Upper lobe of right lung (tissue), 1 donor: ENCODE measurements around the gene SRSF2. TPM values are rescaled to one million over a fixed set of nuclear protein-coding genes. Genes with fewer than 3 reads are reported as not detected.
A peak's percentile ranks its signal among the peaks of the same experiment; 100 is the strongest.
"Not testable (repeated sequence)": the region's sequence is repeated elsewhere in the genome, so short reads cannot be mapped to it uniquely, and the experiment has no call there.

ENCODE experiments used
- ATAC-seq: fragments of 200-7000 bp; cut with Tn5 transposase; one replicate; pipeline ENCODE4 v1.9.1; 2020; ENCODE audit warnings: mild to moderate bottlenecking, moderate library complexity
- DNase-seq: peaks from one replicate; pipeline ENCODE4 v3.0.0-alpha.2; 2020
- H3K27ac ChIP-seq: fragments of 200-600 bp; one replicate; pipeline ENCODE4 v1.8.0; 2022
- H3K27me3 ChIP-seq: fragments of 200-600 bp; one replicate; pipeline ENCODE4 v1.8.0; 2022; ENCODE audit warnings: mild to moderate bottlenecking
- H3K36me3 ChIP-seq: fragments of 200-600 bp; one replicate; pipeline ENCODE4 v1.8.0; 2022
- H3K4me1 ChIP-seq: fragments of 200-600 bp; one replicate; pipeline ENCODE4 v1.8.0; 2022
- H3K4me3 ChIP-seq: fragments of 200-600 bp; one replicate; pipeline ENCODE4 v1.8.0; 2022; ENCODE audit warnings: mild to moderate bottlenecking
- H3K9me3 ChIP-seq: fragments of 200-600 bp; one replicate; pipeline ENCODE4 v1.8.0; 2022
- intact Hi-C: fragments of 100-400 bp; cut with DNase I; formaldehyde crosslinking; loops from one replicate; pipeline ENCODE4 v1.11.0; 2022
- total RNA-seq: library from RNA; stranded (reverse); fragmentation: NEBNext Ultra II Directional; extraction: Animal tissue kit (Norgen Biotek cat#: 25700); gene quantifications from one replicate; pipeline ENCODE4 v1.2.1, GENCODE V29; 2021
- TF ChIP-seq, protein P1 (sequence below): fragments of 200-600 bp; IDR thresholded peaks from one replicate; pipeline ENCODE4 v1.8.0; 2022; ENCODE audit warnings: antibody characterized with exemption
- donor health status: DM: no; HTN: yes; CAD: no; lungs with severe emphysema.

SRSF2 gene
- total RNA-seq, 1 donor from 2014 or later = 145 TPM

DNA sequence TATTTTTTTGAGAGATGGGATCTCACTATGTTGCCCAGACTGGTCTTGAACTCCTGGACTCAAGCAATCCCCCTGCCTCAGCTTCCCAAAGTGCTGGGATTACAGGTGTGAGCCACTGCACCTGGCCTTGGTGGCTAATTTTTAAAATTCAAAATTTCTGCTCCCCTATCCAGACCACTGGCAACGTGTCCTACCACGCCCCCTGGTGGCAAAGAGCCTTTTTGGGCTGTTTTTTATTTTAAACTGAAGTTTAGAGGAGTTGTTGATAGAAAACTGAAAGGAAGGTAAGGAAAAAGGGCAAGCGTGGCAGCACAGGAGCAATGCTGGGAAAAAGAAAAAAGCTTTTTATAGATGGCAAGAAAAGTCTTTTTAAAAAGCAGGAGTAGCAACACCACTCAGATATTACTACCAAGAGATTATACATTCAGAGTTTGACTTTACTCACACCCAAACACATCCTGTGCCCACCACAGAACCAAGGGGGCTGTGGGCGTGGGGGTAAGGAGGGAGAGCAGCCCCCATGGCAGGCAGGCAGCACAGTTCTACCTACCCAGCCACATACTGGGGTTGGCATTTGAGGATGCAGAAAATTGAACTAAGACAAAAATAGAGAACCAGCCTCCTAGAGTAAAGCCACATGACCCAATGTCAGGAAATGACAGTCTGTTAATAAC is 22.2 kb downstream of the SRSF2 start:
- DNase-seq (peak; percentile 76), ATAC-seq (peak; percentile 2)
- Histone ChIP-seq H3K4me1 (peaks cover 34% of the 10 kb centered on the region), H3K27ac (peak overlapping the region; percentile 60), H3K27me3 (no peaks in the 10 kb centered on the region), H3K36me3 (peaks cover 70% of the 10 kb centered on the region), H3K9me3 (no peaks in the 10 kb centered on the region), H3K4me3 (no peak overlapping the region)
- intact Hi-C loops = no loop called here
- TF ChIP-seq, protein P1, sequence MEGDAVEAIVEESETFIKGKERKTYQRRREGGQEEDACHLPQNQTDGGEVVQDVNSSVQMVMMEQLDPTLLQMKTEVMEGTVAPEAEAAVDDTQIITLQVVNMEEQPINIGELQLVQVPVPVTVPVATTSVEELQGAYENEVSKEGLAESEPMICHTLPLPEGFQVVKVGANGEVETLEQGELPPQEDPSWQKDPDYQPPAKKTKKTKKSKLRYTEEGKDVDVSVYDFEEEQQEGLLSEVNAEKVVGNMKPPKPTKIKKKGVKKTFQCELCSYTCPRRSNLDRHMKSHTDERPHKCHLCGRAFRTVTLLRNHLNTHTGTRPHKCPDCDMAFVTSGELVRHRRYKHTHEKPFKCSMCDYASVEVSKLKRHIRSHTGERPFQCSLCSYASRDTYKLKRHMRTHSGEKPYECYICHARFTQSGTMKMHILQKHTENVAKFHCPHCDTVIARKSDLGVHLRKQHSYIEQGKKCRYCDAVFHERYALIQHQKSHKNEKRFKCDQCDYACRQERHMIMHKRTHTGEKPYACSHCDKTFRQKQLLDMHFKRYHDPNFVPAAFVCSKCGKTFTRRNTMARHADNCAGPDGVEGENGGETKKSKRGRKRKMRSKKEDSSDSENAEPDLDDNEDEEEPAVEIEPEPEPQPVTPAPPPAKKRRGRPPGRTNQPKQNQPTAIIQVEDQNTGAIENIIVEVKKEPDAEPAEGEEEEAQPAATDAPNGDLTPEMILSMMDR = peak; percentile 80

DNA sequence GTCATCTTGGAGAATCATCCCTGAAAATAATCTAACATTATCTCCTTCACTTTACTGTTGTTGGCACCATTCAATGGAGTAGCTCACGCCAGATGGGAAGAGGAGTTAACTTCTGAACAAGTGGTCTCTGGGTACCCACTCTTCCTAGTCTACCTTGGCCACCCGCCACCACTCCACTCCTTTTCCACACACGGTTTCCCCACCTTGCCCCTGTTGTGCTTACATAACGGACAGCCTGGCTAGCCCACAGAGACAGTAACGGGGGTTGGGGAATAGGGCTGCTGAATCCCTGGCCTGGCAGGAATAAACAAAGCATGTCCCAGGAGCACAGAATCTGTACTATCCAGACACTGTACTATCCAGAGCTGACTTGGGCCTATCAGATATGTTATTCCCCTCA is 22.8 kb downstream of the SRSF2 start:
- TF ChIP-seq, protein P1 = no peak
- peaks cover 64% of the 10 kb centered on the region for H3K36me3 ChIP-seq
- no peaks in the 10 kb centered on the region for H3K9me3 ChIP-seq
- no peak overlapping the region for H3K4me3 ChIP-seq
- ATAC-seq (no peak), DNase-seq (no peak)
- H3K4me1 ChIP-seq = peaks cover 40% of the 10 kb centered on the region
- H3K27me3 ChIP-seq = no peaks in the 10 kb centered on the region
- no peak overlapping the region for H3K27ac ChIP-seq
- intact Hi-C loops = no loop called here

DNA sequence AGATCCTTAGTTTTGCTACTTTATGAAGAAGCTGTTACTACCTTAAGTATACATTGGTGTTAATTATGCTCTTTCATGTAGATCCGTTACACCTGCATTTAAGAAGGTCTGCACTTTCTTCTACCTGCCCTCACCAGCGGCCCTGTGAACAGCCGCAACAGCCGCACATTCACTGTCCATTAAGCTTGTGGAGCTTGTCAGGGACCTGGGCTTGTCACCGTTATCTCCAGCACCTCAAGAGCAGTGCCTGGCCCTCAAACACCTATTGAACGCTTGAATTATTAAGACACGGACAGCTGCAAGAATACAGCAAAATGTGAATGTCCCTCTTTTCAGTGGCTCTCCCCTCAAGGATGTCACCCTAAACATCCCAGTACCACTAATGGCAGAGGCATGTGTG is 23.4 kb downstream of the SRSF2 start:
- H3K4me3 ChIP-seq = no peak overlapping the region
- H3K4me1 ChIP-seq = peaks cover 46% of the 10 kb centered on the region
- no peaks in the 10 kb centered on the region for H3K9me3 ChIP-seq
- ATAC-seq (no peak), DNase-seq (no peak)
- H3K36me3 ChIP-seq = peaks cover 58% of the 10 kb centered on the region
- H3K27me3 ChIP-seq = no peaks in the 10 kb centered on the region
- TF ChIP-seq, protein P1 = no peak
- H3K27ac ChIP-seq = no peak overlapping the region
- intact Hi-C loops = no loop called here

DNA sequence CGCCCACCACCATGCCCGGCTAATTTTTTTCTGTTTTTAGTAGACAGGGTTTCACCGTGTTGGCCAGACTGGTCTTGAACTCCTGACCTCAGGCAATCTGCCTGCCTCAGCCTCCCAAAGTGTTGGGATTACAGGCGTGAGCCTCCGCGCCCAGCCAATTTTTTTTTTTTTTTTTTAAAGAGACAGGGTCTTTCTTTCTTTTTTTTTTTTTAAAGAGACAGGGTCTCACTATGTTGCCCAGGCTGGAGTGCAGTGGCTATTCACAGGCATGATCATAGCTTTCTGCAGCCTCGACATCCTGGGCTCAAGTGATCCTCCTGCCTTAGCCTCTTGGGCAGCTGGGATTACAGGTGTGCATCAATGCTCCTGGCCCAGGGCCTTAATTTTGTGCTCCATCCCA is 24.8 kb downstream of the SRSF2 start:
- H3K27me3 ChIP-seq, ATAC-seq, H3K4me3 ChIP-seq, H3K9me3 ChIP-seq, DNase-seq, intact Hi-C loops, H3K27ac ChIP-seq: not testable (repeated sequence)
- Histone ChIP-seq H3K36me3 (peaks cover 44% of the 10 kb centered on the region), H3K4me1 (peaks cover 59% of the 10 kb centered on the region)

DNA sequence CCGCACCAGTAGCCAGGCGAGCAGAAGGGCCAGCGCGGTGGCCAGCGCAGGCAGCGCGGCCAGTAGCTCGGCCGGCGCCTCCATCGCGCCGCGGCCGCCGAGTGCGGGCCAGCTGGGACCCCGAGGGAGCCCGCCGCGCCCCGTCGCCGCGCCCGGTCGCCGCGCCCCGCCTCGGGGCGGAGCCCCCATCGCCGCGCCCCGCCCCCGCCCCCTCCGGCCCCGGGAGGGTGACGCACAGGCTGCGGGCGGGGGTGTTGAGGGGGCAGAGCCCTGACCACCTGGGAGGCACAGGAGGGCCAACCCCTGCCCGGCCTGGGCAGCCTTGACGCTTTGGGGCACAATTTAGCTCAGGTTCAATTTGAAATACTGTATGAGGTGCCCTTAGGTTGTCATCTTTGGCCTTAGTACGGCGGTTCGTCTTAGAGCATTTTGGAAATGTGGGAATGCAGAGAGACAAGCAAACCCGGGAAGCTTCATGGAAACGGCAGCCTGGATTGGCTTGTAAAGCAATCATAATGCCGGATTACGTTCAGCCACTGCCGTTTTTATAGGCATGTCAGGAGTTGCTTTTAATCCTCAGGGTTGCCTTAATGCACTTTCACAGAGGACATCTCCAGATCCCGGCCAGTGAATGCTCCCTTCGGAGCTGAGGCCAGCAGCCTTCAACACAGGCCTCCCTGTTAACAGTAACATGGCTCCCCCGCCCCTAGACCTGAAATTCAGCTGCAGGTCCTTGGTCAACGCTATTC is 26.1 kb downstream of the SRSF2 start, which contains the start of gene MXRA7:
Gene MXRA7 (minus strand): TSS at position 103 of the 749 bp plus-strand sequence. CDS start 19 bp downstream, at position 84.
- DNase-seq (peak; percentile 87), ATAC-seq (peak; percentile 86)
- no peaks in the 10 kb centered on the region for H3K27me3 ChIP-seq
- peaks cover 31% of the 10 kb centered on the region for H3K36me3 ChIP-seq
- peak within 1 kb of the TSS; percentile 84 for H3K27ac ChIP-seq
- H3K4me3 ChIP-seq = peak within 1 kb of the TSS; percentile 75
- TF ChIP-seq, protein P1 = no peak
- H3K4me1 ChIP-seq = peaks cover 46% of the 10 kb centered on the region
- H3K9me3 ChIP-seq = no peaks in the 10 kb centered on the region
- intact Hi-C loops = no loop called here

DNA sequence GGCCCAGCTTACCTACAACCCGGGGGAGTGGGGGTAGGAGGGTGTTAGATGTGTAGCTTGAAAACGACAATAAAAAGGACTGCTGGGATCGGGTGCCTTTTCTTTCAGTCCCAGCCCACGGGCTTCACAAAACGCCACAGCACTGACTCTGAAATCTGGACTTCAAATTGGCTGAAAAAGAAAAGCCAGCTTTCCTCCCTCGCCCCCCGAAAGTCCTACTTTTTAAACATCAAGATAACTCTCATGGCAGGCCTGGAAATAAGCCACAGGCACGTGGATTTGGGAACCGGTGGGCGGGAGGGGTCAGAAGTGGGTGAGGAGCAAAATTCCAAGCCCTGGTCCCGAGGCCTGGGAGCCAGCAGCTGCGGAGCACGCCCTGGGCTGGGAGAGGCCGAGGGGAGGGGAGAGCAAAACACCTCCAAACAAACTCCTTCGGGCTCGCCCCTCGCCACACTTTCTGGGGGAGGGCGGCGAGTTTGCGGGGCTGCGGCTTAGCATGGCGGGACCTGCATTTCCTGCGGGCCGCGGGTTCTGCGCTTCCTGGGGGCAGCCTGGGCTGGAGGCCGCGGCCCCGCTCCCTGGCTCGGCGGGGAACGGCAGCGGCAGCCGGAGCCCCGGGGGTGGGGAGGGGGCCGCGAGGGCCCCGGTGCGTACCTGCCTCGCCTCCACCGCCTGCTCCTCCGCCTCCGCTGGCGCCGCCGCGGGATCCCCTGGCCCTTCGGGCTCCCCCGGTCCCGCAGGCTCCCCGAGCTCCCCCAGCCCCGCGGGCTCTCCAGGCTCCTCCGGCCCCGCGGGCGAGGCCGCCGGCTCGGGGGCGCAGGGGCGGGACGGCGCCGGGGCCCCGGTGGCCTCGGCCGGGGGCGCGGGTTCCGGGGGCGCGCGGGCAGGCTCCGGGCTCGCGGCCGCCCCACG is 26.9 kb downstream of the SRSF2 start:
- H3K9me3 ChIP-seq, DNase-seq, intact Hi-C loops, H3K27me3 ChIP-seq: not testable (repeated sequence)
- H3K27ac ChIP-seq = peak overlapping the region; percentile 84
- H3K36me3 ChIP-seq = peaks cover 23% of the 10 kb centered on the region
- ATAC-seq = peak; percentile 33
- H3K4me3 ChIP-seq = peak overlapping the region; percentile 75
- peaks cover 38% of the 10 kb centered on the region for H3K4me1 ChIP-seq
